GM23338 (cell line): ENCODE measurements around the gene SLC35F6. TPM values are rescaled to one million over a fixed set of nuclear protein-coding genes. Genes with fewer than 3 reads are reported as not detected.

ENCODE experiments used
- ATAC-seq: fragments of 200-7000 bp; cut with Tn5 transposase; 3 replicates; pipeline ENCODE4 v1.9.1; 2020
- DNase-seq: peaks from one replicate; pipeline ENCODE4 v3.0.0-alpha.2; 2015; ENCODE audit warnings: low spot score
- H2AFZ ChIP-seq: fragments of 200-600 bp; sonication (generic); 2 replicates; pipeline ENCODE4 v1.8.0; 2016; ENCODE audit warnings: antibody characterized with exemption, mild to moderate bottlenecking, moderate library complexity
- H3F3A ChIP-seq: fragments of 200-600 bp; sonication (generic); replicated peaks from 2 replicates; pipeline ENCODE4 v1.8.0; 2017; ENCODE audit warnings: antibody characterized with exemption, mixed run types, low read depth
- H3K27ac ChIP-seq: fragments of 200-600 bp; sonication (generic); 2 replicates; pipeline ENCODE4 v1.6.1; 2016; ENCODE audit warnings: low read depth
- H3K27me3 ChIP-seq: fragments of 200-600 bp; sonication (generic); 2 replicates; pipeline ENCODE4 v1.8.0; 2016; ENCODE audit warnings: mild to moderate bottlenecking, mixed run types, moderate library complexity; ENCODE audit not compliant: insufficient read depth
- H3K36me3 ChIP-seq: fragments of 200-600 bp; sonication (generic); 2 replicates; pipeline ENCODE4 v1.8.0; 2016; ENCODE audit warnings: mild to moderate bottlenecking; ENCODE audit not compliant: insufficient read depth
- H3K4me1 ChIP-seq: fragments of 200-600 bp; sonication (generic); 2 replicates; pipeline ENCODE4 v1.8.0; 2016; ENCODE audit warnings: mild to moderate bottlenecking, moderate library complexity; ENCODE audit not compliant: insufficient read depth
- H3K4me2 ChIP-seq: fragments of 200-600 bp; sonication (generic); 2 replicates; pipeline ENCODE4 v1.7.1; 2017; ENCODE audit warnings: mixed run types
- H3K4me3 ChIP-seq: fragments of 200-600 bp; sonication (generic); 2 replicates; pipeline ENCODE4 v1.6.1; 2016; ENCODE audit warnings: mixed run types
- H3K79me2 ChIP-seq: fragments of 200-600 bp; sonication (generic); replicated peaks from 2 replicates; pipeline ENCODE4 v1.8.0; 2017; ENCODE audit warnings: mild to moderate bottlenecking; ENCODE audit not compliant: insufficient read depth
- H3K9me2 ChIP-seq: fragments of 200-600 bp; sonication (generic); 2 replicates; pipeline ENCODE4 v1.8.0; 2017; ENCODE audit not compliant: insufficient read depth
- H4K20me1 ChIP-seq: fragments of 200-600 bp; sonication (generic); replicated peaks from 2 replicates; pipeline ENCODE4 v1.8.0; 2017; ENCODE audit warnings: mild to moderate bottlenecking; ENCODE audit not compliant: insufficient read depth
- H3K27ac Mint-ChIP-seq: 2 replicates; pipeline ENCODE4 v1.8.0; 2020; ENCODE audit warnings: inconsistent platforms, mild to moderate bottlenecking, moderate library complexity, mixed read lengths
- H3K27me3 Mint-ChIP-seq: 3 replicates; pipeline ENCODE4 v1.8.0; 2022; ENCODE audit warnings: low read depth, mild to moderate bottlenecking, moderate library complexity, mixed read lengths, inconsistent platforms; ENCODE audit not compliant: insufficient read depth, poor library complexity
- H3K36me3 Mint-ChIP-seq: 3 replicates; pipeline ENCODE4 v1.8.0; 2021; ENCODE audit warnings: low read depth, mild to moderate bottlenecking, inconsistent platforms, moderate library complexity, mixed read lengths
- H3K4me1 Mint-ChIP-seq: 3 replicates; pipeline ENCODE4 v1.8.0; 2020; ENCODE audit warnings: mild to moderate bottlenecking, inconsistent platforms, mixed read lengths
- H3K4me3 Mint-ChIP-seq: 3 replicates; pipeline ENCODE4 v1.8.0; 2021; ENCODE audit warnings: moderate library complexity, mild to moderate bottlenecking, inconsistent platforms, mixed read lengths
- H3K9me3 Mint-ChIP-seq: 3 replicates; pipeline ENCODE4 v1.8.0; 2020; ENCODE audit warnings: moderate library complexity, mild to moderate bottlenecking, inconsistent platforms, mixed read lengths
- CREB1 ChIP-seq: fragments of 250-450 bp; sonication (Bioruptor Pico); IDR thresholded peaks from 2 replicates; pipeline ENCODE4 v1.5.0; 2020; ENCODE audit warnings: low read depth, mild to moderate bottlenecking, moderate library complexity
- EZH2phosphoT487 ChIP-seq: fragments of 200-600 bp; sonication (generic); IDR thresholded peaks from one replicate; pipeline ENCODE4 v1.8.1; 2018; ENCODE audit warnings: antibody characterized with exemption; ENCODE audit not compliant: unreplicated experiment
- JUNB ChIP-seq: IDR thresholded peaks from one replicate; pipeline ENCODE4 v1.6.1; 2016; ENCODE audit warnings: antibody characterized with exemption; ENCODE audit not compliant: unreplicated experiment
- NANOG ChIP-seq: IDR thresholded peaks from 2 replicates; pipeline ENCODE4 v1.6.1; 2016; ENCODE audit warnings: antibody characterized with exemption, borderline replicate concordance
- POLR2AphosphoS5 ChIP-seq: IDR thresholded peaks from 2 replicates; pipeline ENCODE4 v1.6.1; 2016; ENCODE audit warnings: antibody characterized with exemption, low read depth
- STAT1 ChIP-seq: IDR thresholded peaks from one replicate; pipeline ENCODE4 v1.6.1; 2016; ENCODE audit warnings: antibody characterized with exemption; ENCODE audit not compliant: unreplicated experiment
- ZNF114 ChIP-seq: fragments of 250-450 bp; sonication (Bioruptor Pico); IDR thresholded peaks from 2 replicates; pipeline ENCODE4 v1.5.0; 2020; ENCODE audit warnings: mild to moderate bottlenecking, moderate library complexity
- ZNF331 ChIP-seq: fragments of 250-450 bp; sonication (Bioruptor Pico); IDR thresholded peaks from 2 replicates; pipeline ENCODE4 v1.5.0; 2020; ENCODE audit warnings: low read depth, mild to moderate bottlenecking, moderate library complexity
- polyA plus RNA-seq: library from polyadenylated mRNA; unstranded; fragments of >200 nt; fragmentation: Nextera tagmentation; extraction: Ambion mirVana; gene quantifications from 2 replicates; pipeline ENCODE4 v1.2.1, GENCODE V29; 2016
- total RNA-seq: library from RNA; depleted of rRNA; stranded (reverse); fragments of >200 nt; shearing (Covaris generic); gene quantifications from 2 replicates; pipeline ENCODE4 v1.2.3, GENCODE V29; 2014
- TF ChIP-seq, protein P1 (sequence below), 2 experiments: fragments of 200-600 bp in 1 of 2; sonication (generic) in 1 of 2; conservative IDR thresholded peaks; 2 replicates each; pipeline versions ENCODE4 v1.5.1 to v1.6.1; 2016 to 2017; ENCODE audit warnings: antibody characterized with exemption in 2 of 2, low read depth in 2 of 2, mild to moderate bottlenecking in 2 of 2, moderate library complexity in 1 of 2
- TF ChIP-seq, protein P2 (sequence below): IDR thresholded peaks from 2 replicates; pipeline ENCODE4 v1.6.1; 2016; ENCODE audit warnings: antibody characterized with exemption
- TF ChIP-seq, protein P3 (sequence below): fragments of 250-450 bp; sonication (Bioruptor Pico); IDR thresholded peaks from 2 replicates; pipeline ENCODE4 v1.5.0; 2020; ENCODE audit warnings: mild to moderate bottlenecking, moderate library complexity

Gene SLC35F6
- total and polyA plus RNA-seq, 2 experiments from 2014 or later = 6.0 to 15.0 TPM

DNA sequence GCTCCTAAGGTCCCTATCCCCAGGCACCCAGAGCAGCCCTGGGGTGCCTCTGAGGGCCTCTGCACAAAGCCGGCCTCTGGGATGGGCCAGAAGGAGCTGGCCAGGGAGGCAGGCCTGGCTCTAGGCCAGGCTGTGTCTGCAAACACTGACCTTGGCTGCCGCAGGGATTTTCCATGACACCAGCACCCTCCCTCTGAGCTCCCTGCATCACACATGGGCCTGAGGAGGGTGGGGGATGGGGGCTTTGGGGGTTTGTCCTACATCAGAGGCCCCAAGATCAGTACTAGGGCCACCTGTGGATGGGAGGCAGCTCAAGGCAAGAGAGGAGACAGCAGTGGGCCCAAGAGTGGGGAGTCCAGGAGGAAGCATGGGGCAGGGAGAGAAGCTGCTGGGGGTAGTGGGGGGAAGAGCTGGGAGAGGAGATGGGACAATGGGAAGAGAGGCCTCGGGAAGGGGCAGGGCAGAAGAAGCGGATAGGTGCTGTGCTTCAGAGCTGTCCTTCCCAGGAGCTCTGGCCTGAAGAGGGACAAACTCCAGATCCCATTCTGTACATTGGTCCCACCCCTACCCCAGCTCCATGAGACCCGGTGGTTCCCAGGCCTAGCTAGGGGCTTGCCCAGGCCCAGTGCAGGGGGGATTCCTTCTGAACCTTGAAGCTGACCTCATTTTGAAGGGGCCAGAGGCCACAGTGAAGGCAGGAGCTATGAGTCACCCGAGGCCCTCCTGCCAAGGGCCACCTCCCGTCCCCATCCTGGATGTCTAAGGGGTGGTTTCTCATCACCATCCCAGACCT, 43.6 kb upstream of the SLC35F6 start:
- Histone ChIP-seq H3K4me3 (no peak overlapping the region), H3K79me2 (no peaks in the 10 kb centered on the region), H3K9me2 (no peaks in the 10 kb centered on the region), H2AFZ (no peak overlapping the region; the same call in 1 of the 2 replicates), H3F3A (no peaks in the 10 kb centered on the region), H3K4me2 (no peak overlapping the region), H4K20me1 (no peaks in the 10 kb centered on the region), H3K27ac (no peak overlapping the region), H3K4me1 (peaks cover 5% of the 10 kb centered on the region), H3K27me3 (no peaks in the 10 kb centered on the region), H3K36me3 (no peaks in the 10 kb centered on the region)
- no peak overlapping the region for H3K4me3 Mint-ChIP-seq
- no peak overlapping the region for H3K27ac Mint-ChIP-seq
- no peak for DNase-seq
- peak; percentile 35 for ATAC-seq
- H3K27me3 Mint-ChIP-seq = peaks cover 13% of the 10 kb centered on the region
- H3K36me3 Mint-ChIP-seq = no peaks in the 10 kb centered on the region
- H3K9me3 Mint-ChIP-seq = no peaks in the 10 kb centered on the region; the same call in 2 of the 3 replicates
- H3K4me1 Mint-ChIP-seq = peaks cover 13% of the 10 kb centered on the region
- no peak for TF ChIP-seq NANOG
- no peak for TF ChIP-seq JUNB
- TF ChIP-seq, protein P1, sequence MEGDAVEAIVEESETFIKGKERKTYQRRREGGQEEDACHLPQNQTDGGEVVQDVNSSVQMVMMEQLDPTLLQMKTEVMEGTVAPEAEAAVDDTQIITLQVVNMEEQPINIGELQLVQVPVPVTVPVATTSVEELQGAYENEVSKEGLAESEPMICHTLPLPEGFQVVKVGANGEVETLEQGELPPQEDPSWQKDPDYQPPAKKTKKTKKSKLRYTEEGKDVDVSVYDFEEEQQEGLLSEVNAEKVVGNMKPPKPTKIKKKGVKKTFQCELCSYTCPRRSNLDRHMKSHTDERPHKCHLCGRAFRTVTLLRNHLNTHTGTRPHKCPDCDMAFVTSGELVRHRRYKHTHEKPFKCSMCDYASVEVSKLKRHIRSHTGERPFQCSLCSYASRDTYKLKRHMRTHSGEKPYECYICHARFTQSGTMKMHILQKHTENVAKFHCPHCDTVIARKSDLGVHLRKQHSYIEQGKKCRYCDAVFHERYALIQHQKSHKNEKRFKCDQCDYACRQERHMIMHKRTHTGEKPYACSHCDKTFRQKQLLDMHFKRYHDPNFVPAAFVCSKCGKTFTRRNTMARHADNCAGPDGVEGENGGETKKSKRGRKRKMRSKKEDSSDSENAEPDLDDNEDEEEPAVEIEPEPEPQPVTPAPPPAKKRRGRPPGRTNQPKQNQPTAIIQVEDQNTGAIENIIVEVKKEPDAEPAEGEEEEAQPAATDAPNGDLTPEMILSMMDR (conservative IDR thresholded peaks at IDR 0.05; ENCODE audit: low read depth in 2 of 2) = no peak

DNA sequence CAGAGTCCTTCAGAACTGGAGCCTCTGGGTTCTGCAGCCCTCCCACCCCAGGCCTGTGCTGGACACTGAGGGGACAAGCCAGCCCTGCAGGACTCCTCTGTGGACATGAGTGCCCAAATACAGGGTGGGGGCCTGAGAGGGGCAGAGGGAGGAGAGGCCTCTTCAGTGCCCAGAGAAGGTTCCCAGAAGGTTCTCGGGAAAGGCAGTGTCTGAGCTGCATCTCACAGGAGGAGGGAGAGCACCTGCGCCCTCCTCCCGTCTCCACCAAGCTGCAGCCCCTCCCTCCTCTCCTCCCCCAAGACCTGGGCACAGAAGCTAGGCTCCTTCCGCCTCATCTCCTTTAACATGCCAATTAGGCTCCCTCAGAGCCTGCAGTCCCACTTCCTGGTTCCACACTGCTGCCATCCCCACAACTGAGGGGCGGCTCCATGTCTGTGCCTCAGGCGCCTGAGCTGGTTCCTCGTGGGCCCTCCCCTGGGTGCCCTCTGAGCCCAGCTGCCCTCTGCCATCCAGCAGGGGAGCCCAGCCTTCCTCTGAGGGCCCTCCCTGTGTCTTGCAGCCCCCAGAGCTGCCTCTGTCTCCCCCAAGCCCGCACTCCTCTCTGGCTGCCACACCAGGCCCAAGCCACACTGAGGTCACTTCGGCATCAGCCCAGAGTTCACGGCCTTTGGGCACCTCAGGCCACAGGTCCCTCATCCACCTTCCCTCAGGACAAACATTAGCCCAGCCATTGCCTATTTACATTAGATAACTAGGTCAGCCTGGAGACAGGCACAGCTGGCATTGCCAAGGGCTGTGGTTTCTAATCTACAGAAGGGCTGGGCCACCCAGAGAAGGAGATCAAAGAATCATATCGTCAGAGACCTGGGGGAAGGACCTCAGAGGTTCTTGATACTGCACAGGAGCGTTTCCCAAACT, 42.7 kb upstream of the SLC35F6 start:
- H3K4me1 ChIP-seq = peaks cover 5% of the 10 kb centered on the region
- H4K20me1 ChIP-seq = no peaks in the 10 kb centered on the region
- no peaks in the 10 kb centered on the region for H3K36me3 Mint-ChIP-seq
- H3K27me3 ChIP-seq = no peaks in the 10 kb centered on the region
- H3F3A ChIP-seq = no peaks in the 10 kb centered on the region
- no peaks in the 10 kb centered on the region for H3K36me3 ChIP-seq
- H2AFZ ChIP-seq = peak overlapping the region; percentile 63
- no peak overlapping the region for H3K4me3 ChIP-seq
- H3K9me3 Mint-ChIP-seq = no peaks in the 10 kb centered on the region; the same call in 2 of the 3 replicates
- no peaks in the 10 kb centered on the region for H3K79me2 ChIP-seq
- peaks cover 11% of the 10 kb centered on the region for H3K27me3 Mint-ChIP-seq
- peak; percentile 82 for ATAC-seq
- H3K4me1 Mint-ChIP-seq = peaks cover 13% of the 10 kb centered on the region
- H3K27ac ChIP-seq = no peak overlapping the region
- H3K27ac Mint-ChIP-seq = no peak overlapping the region
- no peak overlapping the region for H3K4me3 Mint-ChIP-seq
- H3K9me2 ChIP-seq = no peaks in the 10 kb centered on the region
- DNase-seq = peak; percentile 45
- no peak overlapping the region for H3K4me2 ChIP-seq
- no peak for TF ChIP-seq POLR2AphosphoS5
- no peak for TF ChIP-seq EZH2phosphoT487
- TF ChIP-seq, protein P2, sequence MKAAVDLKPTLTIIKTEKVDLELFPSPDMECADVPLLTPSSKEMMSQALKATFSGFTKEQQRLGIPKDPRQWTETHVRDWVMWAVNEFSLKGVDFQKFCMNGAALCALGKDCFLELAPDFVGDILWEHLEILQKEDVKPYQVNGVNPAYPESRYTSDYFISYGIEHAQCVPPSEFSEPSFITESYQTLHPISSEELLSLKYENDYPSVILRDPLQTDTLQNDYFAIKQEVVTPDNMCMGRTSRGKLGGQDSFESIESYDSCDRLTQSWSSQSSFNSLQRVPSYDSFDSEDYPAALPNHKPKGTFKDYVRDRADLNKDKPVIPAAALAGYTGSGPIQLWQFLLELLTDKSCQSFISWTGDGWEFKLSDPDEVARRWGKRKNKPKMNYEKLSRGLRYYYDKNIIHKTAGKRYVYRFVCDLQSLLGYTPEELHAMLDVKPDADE = no peak
- no peak for TF ChIP-seq JUNB
- TF ChIP-seq, protein P3, sequence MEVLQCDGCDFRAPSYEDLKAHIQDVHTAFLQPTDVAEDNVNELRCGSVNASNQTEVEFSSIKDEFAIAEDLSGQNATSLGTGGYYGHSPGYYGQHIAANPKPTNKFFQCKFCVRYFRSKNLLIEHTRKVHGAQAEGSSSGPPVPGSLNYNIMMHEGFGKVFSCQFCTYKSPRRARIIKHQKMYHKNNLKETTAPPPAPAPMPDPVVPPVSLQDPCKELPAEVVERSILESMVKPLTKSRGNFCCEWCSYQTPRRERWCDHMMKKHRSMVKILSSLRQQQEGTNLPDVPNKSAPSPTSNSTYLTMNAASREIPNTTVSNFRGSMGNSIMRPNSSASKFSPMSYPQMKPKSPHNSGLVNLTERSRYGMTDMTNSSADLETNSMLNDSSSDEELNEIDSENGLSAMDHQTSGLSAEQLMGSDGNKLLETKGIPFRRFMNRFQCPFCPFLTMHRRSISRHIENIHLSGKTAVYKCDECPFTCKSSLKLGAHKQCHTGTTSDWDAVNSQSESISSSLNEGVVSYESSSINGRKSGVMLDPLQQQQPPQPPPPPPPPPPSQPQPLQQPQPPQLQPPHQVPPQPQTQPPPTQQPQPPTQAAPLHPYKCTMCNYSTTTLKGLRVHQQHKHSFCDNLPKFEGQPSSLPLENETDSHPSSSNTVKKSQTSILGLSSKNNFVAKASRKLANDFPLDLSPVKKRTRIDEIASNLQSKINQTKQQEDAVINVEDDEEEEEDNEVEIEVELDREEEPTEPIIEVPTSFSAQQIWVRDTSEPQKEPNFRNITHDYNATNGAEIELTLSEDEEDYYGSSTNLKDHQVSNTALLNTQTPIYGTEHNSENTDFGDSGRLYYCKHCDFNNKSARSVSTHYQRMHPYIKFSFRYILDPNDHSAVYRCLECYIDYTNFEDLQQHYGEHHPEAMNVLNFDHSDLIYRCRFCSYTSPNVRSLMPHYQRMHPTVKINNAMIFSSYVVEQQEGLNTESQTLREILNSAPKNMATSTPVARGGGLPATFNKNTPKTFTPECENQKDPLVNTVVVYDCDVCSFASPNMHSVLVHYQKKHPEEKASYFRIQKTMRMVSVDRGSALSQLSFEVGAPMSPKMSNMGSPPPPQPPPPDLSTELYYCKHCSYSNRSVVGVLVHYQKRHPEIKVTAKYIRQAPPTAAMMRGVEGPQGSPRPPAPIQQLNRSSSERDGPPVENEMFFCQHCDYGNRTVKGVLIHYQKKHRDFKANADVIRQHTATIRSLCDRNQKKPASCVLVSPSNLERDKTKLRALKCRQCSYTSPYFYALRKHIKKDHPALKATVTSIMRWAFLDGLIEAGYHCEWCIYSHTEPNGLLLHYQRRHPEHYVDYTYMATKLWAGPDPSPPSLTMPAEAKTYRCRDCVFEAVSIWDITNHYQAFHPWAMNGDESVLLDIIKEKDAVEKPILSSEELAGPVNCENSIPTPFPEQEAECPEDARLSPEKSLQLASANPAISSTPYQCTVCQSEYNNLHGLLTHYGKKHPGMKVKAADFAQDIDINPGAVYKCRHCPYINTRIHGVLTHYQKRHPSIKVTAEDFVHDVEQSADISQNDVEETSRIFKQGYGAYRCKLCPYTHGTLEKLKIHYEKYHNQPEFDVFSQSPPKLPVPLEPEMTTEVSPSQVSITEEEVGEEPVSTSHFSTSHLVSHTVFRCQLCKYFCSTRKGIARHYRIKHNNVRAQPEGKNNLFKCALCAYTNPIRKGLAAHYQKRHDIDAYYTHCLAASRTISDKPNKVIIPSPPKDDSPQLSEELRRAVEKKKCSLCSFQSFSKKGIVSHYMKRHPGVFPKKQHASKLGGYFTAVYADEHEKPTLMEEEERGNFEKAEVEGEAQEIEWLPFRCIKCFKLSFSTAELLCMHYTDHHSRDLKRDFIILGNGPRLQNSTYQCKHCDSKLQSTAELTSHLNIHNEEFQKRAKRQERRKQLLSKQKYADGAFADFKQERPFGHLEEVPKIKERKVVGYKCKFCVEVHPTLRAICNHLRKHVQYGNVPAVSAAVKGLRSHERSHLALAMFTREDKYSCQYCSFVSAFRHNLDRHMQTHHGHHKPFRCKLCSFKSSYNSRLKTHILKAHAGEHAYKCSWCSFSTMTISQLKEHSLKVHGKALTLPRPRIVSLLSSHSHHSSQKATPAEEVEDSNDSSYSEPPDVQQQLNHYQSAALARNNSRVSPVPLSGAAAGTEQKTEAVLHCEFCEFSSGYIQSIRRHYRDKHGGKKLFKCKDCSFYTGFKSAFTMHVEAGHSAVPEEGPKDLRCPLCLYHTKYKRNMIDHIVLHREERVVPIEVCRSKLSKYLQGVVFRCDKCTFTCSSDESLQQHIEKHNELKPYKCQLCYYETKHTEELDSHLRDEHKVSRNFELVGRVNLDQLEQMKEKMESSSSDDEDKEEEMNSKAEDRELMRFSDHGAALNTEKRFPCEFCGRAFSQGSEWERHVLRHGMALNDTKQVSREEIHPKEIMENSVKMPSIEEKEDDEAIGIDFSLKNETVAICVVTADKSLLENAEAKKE = no peak
- no peak for TF ChIP-seq STAT1
- TF ChIP-seq ZNF114 = no peak
- no peak for TF ChIP-seq CREB1 (CRISPR knock-in tag)
- no peak for TF ChIP-seq ZNF331 (CRISPR knock-in tag)
